Measurements from ENCODE around the gene FNIP2.
"Not testable (repeated sequence)": the region's sequence is repeated elsewhere in the genome, so short reads cannot be mapped to it uniquely, and the experiment has no call there.

FNIP2 gene

GRCh38 chr4:158787709-158788475 is 19.1 kb downstream of the FNIP2 start:
- H3K4me1 ChIP-seq = peaks cover 7% of the 10 kb centered on the region
- H3K27ac ChIP-seq = no peak overlapping the region
- H4K20me1 ChIP-seq = peaks cover 20% of the 10 kb centered on the region
- no peaks in the 10 kb centered on the region for H3K9me3 ChIP-seq
- TF ChIP-seq Cebpa-rat (IDR thresholded peaks at IDR 0.05) = no peak
- H3K4me2 ChIP-seq = no peak overlapping the region
- H3K36me3 ChIP-seq = no peaks in the 10 kb centered on the region
- no peak overlapping the region for H3K9ac ChIP-seq
- H3K27me3 ChIP-seq = no peaks in the 10 kb centered on the region
- H3K4me3 ChIP-seq = no peak overlapping the region

GRCh38 chr4:158788516-158788915 is 19.7 kb downstream of the FNIP2 start:
- peaks cover 7% of the 10 kb centered on the region for H3K4me1 ChIP-seq
- no peak overlapping the region for H3K4me3 ChIP-seq
- H4K20me1 ChIP-seq = peaks cover 14% of the 10 kb centered on the region
- no peak for TF ChIP-seq Cebpa-rat (IDR thresholded peaks at IDR 0.05)
- no peak overlapping the region for H3K27ac ChIP-seq
- H3K27me3 ChIP-seq = no peaks in the 10 kb centered on the region
- no peaks in the 10 kb centered on the region for H3K36me3 ChIP-seq
- H3K9ac ChIP-seq = no peak overlapping the region
- no peaks in the 10 kb centered on the region for H3K9me3 ChIP-seq
- H3K4me2 ChIP-seq = no peak overlapping the region

GRCh38 chr4:158789853-158790252 is 21.0 kb downstream of the FNIP2 start:
- TF ChIP-seq Cebpa-rat (IDR thresholded peaks at IDR 0.05) = no peak
- Histone ChIP-seq H3K36me3 (no peaks in the 10 kb centered on the region), H3K4me1 (peaks cover 7% of the 10 kb centered on the region), H4K20me1 (0 out of 2 replicates have a peak, but pooled peaks cover 12% of the 10 kb centered on the region), H3K4me2 (no peak overlapping the region), H3K9me3 (no peaks in the 10 kb centered on the region), H3K9ac (no peak overlapping the region), H3K4me3 (no peak overlapping the region), H3K27ac (no peak overlapping the region), H3K27me3 (no peaks in the 10 kb centered on the region)

GRCh38 chr4:158793021-158793420 is 24.2 kb downstream of the FNIP2 start:
- peaks cover 5% of the 10 kb centered on the region; the same call in 1 of the 2 replicates for H3K36me3 ChIP-seq
- H3K9me3 ChIP-seq = no peaks in the 10 kb centered on the region
- no peak overlapping the region for H3K27ac ChIP-seq
- H4K20me1 ChIP-seq = 0 out of 2 replicates have a peak, but pooled peaks cover 9% of the 10 kb centered on the region
- H3K9ac ChIP-seq = no peak overlapping the region
- no peak for TF ChIP-seq Cebpa-rat (IDR thresholded peaks at IDR 0.05)
- H3K4me1 ChIP-seq = peaks cover 7% of the 10 kb centered on the region
- H3K4me3 ChIP-seq = no peak overlapping the region
- H3K27me3 ChIP-seq = no peaks in the 10 kb centered on the region
- no peak overlapping the region for H3K4me2 ChIP-seq

GRCh38 chr4:158793430-158793829 is 24.6 kb downstream of the FNIP2 start:
- H3K9ac ChIP-seq, H4K20me1 ChIP-seq, H3K4me2 ChIP-seq: not testable (repeated sequence)

GRCh38 chr4:158796370-158797140 is 27.7 kb downstream of the FNIP2 start:
- H3K4me1 ChIP-seq = no peaks in the 10 kb centered on the region
- no peak overlapping the region for H3K4me2 ChIP-seq
- H4K20me1 ChIP-seq = peaks cover 9% of the 10 kb centered on the region
- H3K36me3 ChIP-seq = peaks cover 5% of the 10 kb centered on the region; the same call in 1 of the 2 replicates
- H3K27ac ChIP-seq = no peak overlapping the region
- no peaks in the 10 kb centered on the region for H3K9me3 ChIP-seq
- H3K27me3 ChIP-seq = no peaks in the 10 kb centered on the region
- no peak for TF ChIP-seq Cebpa-rat (IDR thresholded peaks at IDR 0.05)
- no peak overlapping the region for H3K4me3 ChIP-seq
- no peak overlapping the region for H3K9ac ChIP-seq

More at GRCh38 chr4:158793430-158793829, 24.6 kb downstream of the FNIP2 start:
- not testable (repeated sequence) for H3K27ac ChIP-seq, H3K4me1 ChIP-seq, H3K4me3 ChIP-seq, H3K27me3 ChIP-seq, H3K9me3 ChIP-seq, H3K36me3 ChIP-seq

GRCh38 chr4:158798062-158798461 is 29.2 kb downstream of the FNIP2 start:
- no peak overlapping the region for H3K27ac ChIP-seq
- peaks cover 5% of the 10 kb centered on the region; the same call in 1 of the 2 replicates for H3K36me3 ChIP-seq
- H3K9me3 ChIP-seq = no peaks in the 10 kb centered on the region
- H3K4me2 ChIP-seq = no peak overlapping the region
- TF ChIP-seq Cebpa-rat (IDR thresholded peaks at IDR 0.05) = no peak
- no peaks in the 10 kb centered on the region for H3K4me1 ChIP-seq
- H3K9ac ChIP-seq = no peak overlapping the region
- H3K4me3 ChIP-seq = no peak overlapping the region
- H3K27me3 ChIP-seq = no peaks in the 10 kb centered on the region
- peaks cover 13% of the 10 kb centered on the region for H4K20me1 ChIP-seq

GRCh38 chr4:158799013-158799770 is 30.4 kb downstream of the FNIP2 start:
- Histone ChIP-seq H3K4me1 (no peaks in the 10 kb centered on the region), H4K20me1 (peaks cover 13% of the 10 kb centered on the region), H3K9ac (no peak overlapping the region), H3K4me2 (no peak overlapping the region), H3K27me3 (no peaks in the 10 kb centered on the region), H3K36me3 (peaks cover 5% of the 10 kb centered on the region; the same call in 1 of the 2 replicates), H3K9me3 (no peaks in the 10 kb centered on the region), H3K27ac (no peak overlapping the region), H3K4me3 (no peak overlapping the region)
- TF ChIP-seq Cebpa-rat (IDR thresholded peaks at IDR 0.05) = no peak

GRCh38 chr4:158799856-158800255 is 31.0 kb downstream of the FNIP2 start:
- Histone ChIP-seq H3K9ac (no peak overlapping the region), H3K27me3 (no peaks in the 10 kb centered on the region), H3K36me3 (peaks cover 5% of the 10 kb centered on the region; the same call in 1 of the 2 replicates), H3K9me3 (no peaks in the 10 kb centered on the region), H4K20me1 (peaks cover 13% of the 10 kb centered on the region), H3K4me3 (no peak overlapping the region), H3K4me1 (no peaks in the 10 kb centered on the region), H3K4me2 (no peak overlapping the region), H3K27ac (no peak overlapping the region)
- no peak for TF ChIP-seq Cebpa-rat (IDR thresholded peaks at IDR 0.05)

Measured in BLaER1 (cell line).